A549 (cell line): Measurements from ENCODE around the gene ADARB2. TPM values are rescaled to one million over a fixed set of nuclear protein-coding genes. Genes with fewer than 3 reads are reported as not detected.

Experiments used
- ATAC-seq, 2 experiments: fragments of 200-7000 bp in 1 of 2; fragments of >200 bp in 1 of 2; cut with Nextera tagmentation in 1 of 2; cut with Tn5 transposase in 1 of 2; 3 replicates each; pipeline versions ENCODE4 v1.8.0 to v1.9.1; 2018 to 2020; ENCODE audit warnings: mild to moderate bottlenecking in 1 of 2, moderate library complexity in 1 of 2
- CTCF ChIA-PET: fragments of 300-600 bp; sonication (Branson Sonifier 250); formaldehyde crosslinking; extraction: SDS; loops from one replicate; lab custom pipeline; 2021; ENCODE audit warnings: antibody characterized with exemption, inconsistent platforms; lab: Yijun Ruan, JAX
- POLR2A ChIA-PET: fragments of 350-600 bp; formaldehyde crosslinking; extraction: SDS; loops from one replicate; lab custom pipeline; 2021; ENCODE audit warnings: antibody characterized with exemption, inconsistent platforms; lab: Yijun Ruan, JAX
- DNase-seq, 2 experiments: peaks; one replicate each; pipeline versions ENCODE4 v3.0.0 to v3.0.0-alpha.2; 2011 to 2016; ENCODE audit warnings: low read depth in 1 of 2, low spot score in 1 of 2
- FAIRE-seq: peaks from 2 replicates; lab custom pipeline; 2011; peaks lifted over from hg19 to GRCh38; lab: Jason Lieb, UNC
- H3K27ac ChIP-seq, 2 experiments: fragments of >200 bp; sonication (Bioruptor Twin); formaldehyde crosslinking; 3 replicates each; pipeline ENCODE4 v1.5.1; 2016 to 2017
- H3K4me1 ChIP-seq: fragments of >200 bp; sonication (Bioruptor Twin); formaldehyde crosslinking; 3 replicates; pipeline ENCODE4 v1.6.1; 2016
- H3K4me2 ChIP-seq: fragments of >200 bp; sonication (Bioruptor Twin); formaldehyde crosslinking; 3 replicates; pipeline ENCODE4 v1.6.1; 2016
- H3K4me3 ChIP-seq: fragments of >200 bp; sonication (Bioruptor Twin); formaldehyde crosslinking; 3 replicates; pipeline ENCODE4 v1.5.1; 2016
- H3K9me3 ChIP-seq: fragments of >200 bp; sonication (Bioruptor Twin); formaldehyde crosslinking; 3 replicates; pipeline ENCODE4 v1.6.1; 2016
- CBX2 ChIP-seq: fragments of 200-600 bp; sonication (generic); IDR thresholded peaks from 2 replicates; pipeline ENCODE4 v1.6.1; 2016; ENCODE audit warnings: low read depth, mild to moderate bottlenecking, borderline replicate concordance
- CHD2 ChIP-seq: fragments of 150-350 bp; IDR thresholded peaks from 2 replicates; pipeline ENCODE4 v1.6.1; 2014; ENCODE audit warnings: low read length; ENCODE audit not compliant: partially characterized antibody
- EHF ChIP-seq: fragments of 250-450 bp; sonication (Bioruptor Pico); IDR thresholded peaks from 2 replicates; pipeline ENCODE4 v1.5.0; 2020; ENCODE audit warnings: mild to moderate bottlenecking
- EHMT2 ChIP-seq: fragments of 200-600 bp; sonication (generic); IDR thresholded peaks from 2 replicates; pipeline ENCODE4 v1.6.1; 2016; ENCODE audit warnings: antibody characterized with exemption, low read depth, mild to moderate bottlenecking, moderate library complexity
- GATA3 ChIP-seq: IDR thresholded peaks from 2 replicates; pipeline ENCODE4 v1.6.1; 2012; ENCODE audit warnings: borderline replicate concordance
- HDAC2 ChIP-seq: fragments of 200-600 bp; sonication (generic); IDR thresholded peaks from 2 replicates; pipeline ENCODE4 v1.6.1; 2016
- KDM1A ChIP-seq: fragments of 200-600 bp; sonication (generic); IDR thresholded peaks from 2 replicates; pipeline ENCODE4 v1.6.1; 2016; ENCODE audit warnings: low read depth, mild to moderate bottlenecking
- POLR2AphosphoS2 ChIP-seq: conservative IDR thresholded peaks from 2 replicates; pipeline ENCODE4 v1.6.1; 2012; ENCODE audit warnings: low read length, improper control_type of control experiment, inconsistent platforms
- RCOR1 ChIP-seq: fragments of 150-350 bp; IDR thresholded peaks from 2 replicates; pipeline ENCODE4 v1.6.1; 2014; ENCODE audit warnings: antibody characterized with exemption, low read length, low read depth
- RFX5 ChIP-seq: fragments of 450-650 bp; IDR thresholded peaks from 2 replicates; pipeline ENCODE4 v1.7.1; 2014; ENCODE audit warnings: antibody characterized with exemption, mild to moderate bottlenecking, moderate library complexity
- SMC3 ChIP-seq: fragments of >200 bp; sonication (Bioruptor Twin); formaldehyde crosslinking; IDR thresholded peaks from 3 replicates; pipeline ENCODE4 v1.6.1; 2018; ENCODE audit warnings: inconsistent platforms
- ZFP36 ChIP-seq: fragments of 450-650 bp; IDR thresholded peaks from 2 replicates; pipeline ENCODE4 v1.6.1; 2014; ENCODE audit warnings: borderline replicate concordance; ENCODE audit not compliant: partially characterized antibody
- WGBS: methylation state at CpG from one replicate; pipeline ENCODE4 v1.1.6; 2017; ENCODE audit errors: missing lambda C conversion rate; 5-methylcytosine and 5-hydroxymethylcytosine counted together
- polyA plus RNA-seq, 4 experiments: library from polyadenylated mRNA; depleted of rRNA in 3 of 4; stranded (reverse); fragments of >200 nt; fragmentation: RNase III in 1 of 4; extraction: RNeasy Plus Mini Kit Qiagen cat#74134 plus additional on column Dnase treatment in 1 of 4; gene quantifications; 2 replicates in 3 of 4; 3 replicates in 1 of 4; pipeline ENCODE4 v1.2.3, GENCODE V29; 2011 to 2017
- TF ChIP-seq, protein P1 (sequence below): IDR thresholded peaks from 2 replicates; pipeline ENCODE4 v1.6.1; 2012
- TF ChIP-seq, protein P2 (sequence below): fragments of >200 bp; sonication (Bioruptor Twin); formaldehyde crosslinking; IDR thresholded peaks from 3 replicates; pipeline ENCODE4 v1.6.1; 2016
- TF ChIP-seq, protein P3 (sequence below): fragments of >200 bp; sonication (Bioruptor Twin); formaldehyde crosslinking; IDR thresholded peaks from 3 replicates; pipeline ENCODE4 v1.5.1; 2016
- TF ChIP-seq, protein P4 (sequence below): fragments of 200-600 bp; sonication (generic); IDR thresholded peaks from 2 replicates; pipeline ENCODE4 v1.6.1; 2016; ENCODE audit warnings: antibody characterized with exemption, mild to moderate bottlenecking, moderate library complexity

Gene ADARB2
- polyA plus RNA-seq, 2 of the 4 experiments (the other 2 are of a cell fraction): not detected

DNA sequence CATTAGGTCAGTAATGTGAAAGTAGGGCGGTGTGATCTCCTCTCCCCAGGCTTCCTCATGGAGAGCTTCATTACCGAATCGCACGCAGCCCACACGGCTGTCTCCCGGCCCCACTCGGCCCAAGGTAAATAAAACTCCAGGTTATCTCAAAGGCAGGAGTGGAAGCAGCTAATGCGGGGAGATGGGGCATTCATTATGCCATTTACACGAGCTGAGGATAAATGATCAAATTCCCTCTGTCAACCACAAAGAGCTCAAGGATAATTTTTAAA lies 93.5 kb downstream of the ADARB2 start:
- no peak for TF ChIP-seq HDAC2
- no peak for TF ChIP-seq CHD2
- TF ChIP-seq SMC3: no peak
- TF ChIP-seq EHF (CRISPR knock-in tag): no peak
- TF ChIP-seq, protein P1, sequence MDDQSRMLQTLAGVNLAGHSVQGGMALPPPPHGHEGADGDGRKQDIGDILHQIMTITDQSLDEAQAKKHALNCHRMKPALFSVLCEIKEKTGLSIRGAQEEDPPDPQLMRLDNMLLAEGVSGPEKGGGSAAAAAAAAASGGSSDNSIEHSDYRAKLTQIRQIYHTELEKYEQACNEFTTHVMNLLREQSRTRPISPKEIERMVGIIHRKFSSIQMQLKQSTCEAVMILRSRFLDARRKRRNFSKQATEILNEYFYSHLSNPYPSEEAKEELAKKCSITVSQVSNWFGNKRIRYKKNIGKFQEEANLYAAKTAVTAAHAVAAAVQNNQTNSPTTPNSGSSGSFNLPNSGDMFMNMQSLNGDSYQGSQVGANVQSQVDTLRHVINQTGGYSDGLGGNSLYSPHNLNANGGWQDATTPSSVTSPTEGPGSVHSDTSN: no peak
- TF ChIP-seq CBX2: no peak
- no peak for TF ChIP-seq RCOR1
- no peak for TF ChIP-seq RFX5
- TF ChIP-seq, protein P2, sequence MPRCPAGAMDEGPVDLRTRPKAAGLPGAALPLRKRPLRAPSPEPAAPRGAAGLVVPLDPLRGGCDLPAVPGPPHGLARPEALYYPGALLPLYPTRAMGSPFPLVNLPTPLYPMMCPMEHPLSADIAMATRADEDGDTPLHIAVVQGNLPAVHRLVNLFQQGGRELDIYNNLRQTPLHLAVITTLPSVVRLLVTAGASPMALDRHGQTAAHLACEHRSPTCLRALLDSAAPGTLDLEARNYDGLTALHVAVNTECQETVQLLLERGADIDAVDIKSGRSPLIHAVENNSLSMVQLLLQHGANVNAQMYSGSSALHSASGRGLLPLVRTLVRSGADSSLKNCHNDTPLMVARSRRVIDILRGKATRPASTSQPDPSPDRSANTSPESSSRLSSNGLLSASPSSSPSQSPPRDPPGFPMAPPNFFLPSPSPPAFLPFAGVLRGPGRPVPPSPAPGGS: no peak
- no peak for TF ChIP-seq GATA3
- TF ChIP-seq POLR2AphosphoS2: no peak
- TF ChIP-seq, protein P3, sequence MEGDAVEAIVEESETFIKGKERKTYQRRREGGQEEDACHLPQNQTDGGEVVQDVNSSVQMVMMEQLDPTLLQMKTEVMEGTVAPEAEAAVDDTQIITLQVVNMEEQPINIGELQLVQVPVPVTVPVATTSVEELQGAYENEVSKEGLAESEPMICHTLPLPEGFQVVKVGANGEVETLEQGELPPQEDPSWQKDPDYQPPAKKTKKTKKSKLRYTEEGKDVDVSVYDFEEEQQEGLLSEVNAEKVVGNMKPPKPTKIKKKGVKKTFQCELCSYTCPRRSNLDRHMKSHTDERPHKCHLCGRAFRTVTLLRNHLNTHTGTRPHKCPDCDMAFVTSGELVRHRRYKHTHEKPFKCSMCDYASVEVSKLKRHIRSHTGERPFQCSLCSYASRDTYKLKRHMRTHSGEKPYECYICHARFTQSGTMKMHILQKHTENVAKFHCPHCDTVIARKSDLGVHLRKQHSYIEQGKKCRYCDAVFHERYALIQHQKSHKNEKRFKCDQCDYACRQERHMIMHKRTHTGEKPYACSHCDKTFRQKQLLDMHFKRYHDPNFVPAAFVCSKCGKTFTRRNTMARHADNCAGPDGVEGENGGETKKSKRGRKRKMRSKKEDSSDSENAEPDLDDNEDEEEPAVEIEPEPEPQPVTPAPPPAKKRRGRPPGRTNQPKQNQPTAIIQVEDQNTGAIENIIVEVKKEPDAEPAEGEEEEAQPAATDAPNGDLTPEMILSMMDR: no peak
- TF ChIP-seq ZFP36: no peak
- ATAC-seq (no peak), DNase-seq (no peak), FAIRE-seq (no peak)
- ChIA-PET POLR2A (no interaction called here), CTCF (interaction anchor here (1.0 to 1.7 kb wide), 2 partner anchors 9 to 223 kb away, joined by 3 to 4 read pairs; no protein-coding TSS in a partner anchor)
- no peak overlapping the region for H3K4me2 ChIP-seq
- no peaks in the 10 kb centered on the region for H3K9me3 ChIP-seq
- no peaks in the 10 kb centered on the region for H3K4me1 ChIP-seq
- whole genome bisulfite sequencing: 43% methylated on average over 9 of the region's 9 CpGs
- H3K27ac ChIP-seq: no peak overlapping the region
- H3K4me3 ChIP-seq: no peak overlapping the region

DNA sequence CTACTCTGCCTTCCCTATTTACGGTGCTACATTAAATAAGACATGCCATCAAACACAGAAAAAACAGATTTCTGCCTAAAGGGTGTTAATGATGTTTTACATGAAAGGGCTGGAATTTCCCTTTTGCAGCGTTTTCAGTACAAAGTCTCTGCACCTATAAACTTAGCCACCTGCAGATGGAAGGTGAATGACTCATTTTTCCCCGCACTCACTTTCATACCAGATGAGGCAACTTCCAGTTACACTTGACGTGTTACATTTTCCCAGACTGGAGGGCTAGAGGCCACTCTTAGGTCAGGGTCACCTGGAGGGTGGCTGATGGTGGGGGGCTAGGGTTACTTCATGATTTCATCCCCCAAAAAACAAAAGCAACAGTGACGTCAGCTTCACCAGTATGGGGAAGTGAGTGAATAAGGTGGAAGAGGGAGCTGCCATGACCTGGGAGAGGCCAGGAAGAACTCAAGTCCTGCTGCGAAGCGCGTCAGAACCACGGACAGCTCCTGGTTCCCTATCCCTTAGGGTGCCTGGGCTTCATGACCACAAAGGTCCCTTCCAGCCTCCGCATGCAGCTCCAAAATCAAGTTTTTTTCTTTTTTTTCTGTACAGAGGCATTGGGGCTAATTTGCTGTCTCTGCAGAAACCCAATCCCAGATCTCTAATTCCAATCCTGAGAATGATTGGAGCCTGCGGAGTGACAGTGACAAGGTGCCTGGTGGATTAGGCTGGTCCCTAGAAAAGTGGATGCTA lies 94.0 kb downstream of the ADARB2 start:
- WGBS: 18% methylated on average over 11 of the region's 11 CpGs
- DNase-seq (peak; percentile 5 to 9), ATAC-seq (no peak; a peak in 1 of 6 replicates), FAIRE-seq (no peak)
- Histone ChIP-seq H3K27ac (no peak overlapping the region), H3K4me2 (no peak overlapping the region), H3K9me3 (no peaks in the 10 kb centered on the region), H3K4me1 (no peaks in the 10 kb centered on the region), H3K4me3 (no peak overlapping the region)
- TF ChIP-seq KDM1A (no peak), EHMT2 (peak; percentile 82; the same call in 1 of the 2 replicates)
- TF ChIP-seq, protein P4, sequence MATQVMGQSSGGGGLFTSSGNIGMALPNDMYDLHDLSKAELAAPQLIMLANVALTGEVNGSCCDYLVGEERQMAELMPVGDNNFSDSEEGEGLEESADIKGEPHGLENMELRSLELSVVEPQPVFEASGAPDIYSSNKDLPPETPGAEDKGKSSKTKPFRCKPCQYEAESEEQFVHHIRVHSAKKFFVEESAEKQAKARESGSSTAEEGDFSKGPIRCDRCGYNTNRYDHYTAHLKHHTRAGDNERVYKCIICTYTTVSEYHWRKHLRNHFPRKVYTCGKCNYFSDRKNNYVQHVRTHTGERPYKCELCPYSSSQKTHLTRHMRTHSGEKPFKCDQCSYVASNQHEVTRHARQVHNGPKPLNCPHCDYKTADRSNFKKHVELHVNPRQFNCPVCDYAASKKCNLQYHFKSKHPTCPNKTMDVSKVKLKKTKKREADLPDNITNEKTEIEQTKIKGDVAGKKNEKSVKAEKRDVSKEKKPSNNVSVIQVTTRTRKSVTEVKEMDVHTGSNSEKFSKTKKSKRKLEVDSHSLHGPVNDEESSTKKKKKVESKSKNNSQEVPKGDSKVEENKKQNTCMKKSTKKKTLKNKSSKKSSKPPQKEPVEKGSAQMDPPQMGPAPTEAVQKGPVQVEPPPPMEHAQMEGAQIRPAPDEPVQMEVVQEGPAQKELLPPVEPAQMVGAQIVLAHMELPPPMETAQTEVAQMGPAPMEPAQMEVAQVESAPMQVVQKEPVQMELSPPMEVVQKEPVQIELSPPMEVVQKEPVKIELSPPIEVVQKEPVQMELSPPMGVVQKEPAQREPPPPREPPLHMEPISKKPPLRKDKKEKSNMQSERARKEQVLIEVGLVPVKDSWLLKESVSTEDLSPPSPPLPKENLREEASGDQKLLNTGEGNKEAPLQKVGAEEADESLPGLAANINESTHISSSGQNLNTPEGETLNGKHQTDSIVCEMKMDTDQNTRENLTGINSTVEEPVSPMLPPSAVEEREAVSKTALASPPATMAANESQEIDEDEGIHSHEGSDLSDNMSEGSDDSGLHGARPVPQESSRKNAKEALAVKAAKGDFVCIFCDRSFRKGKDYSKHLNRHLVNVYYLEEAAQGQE: peak; percentile 91
- POLR2A ChIA-PET: no interaction called here
- CTCF ChIA-PET: interaction anchor here (1.0 to 1.7 kb wide), 2 partner anchors 8 to 223 kb away, joined by 3 to 4 read pairs; no protein-coding TSS in a partner anchor
